ENCODE measurements around the gene GPR162. TPM values are rescaled to one million over a fixed set of nuclear protein-coding genes. Genes with fewer than 3 reads are reported as not detected.

GPR162 gene
- polyA plus RNA-seq, 3 donors, result 15.1 to 81.7 (median 16.0) TPM

- Histone ChIP-seq H3K36me3 (replicated peaks in 1 of 2; ENCODE audit: control insufficient read depth in 1 of 2, insufficient read depth in 2 of 2, low read length in 2 of 2) (peaks cover 68 to 89% of the 10 kb centered on the region in 2 donors), H3K4me3 (replicated peaks in 1 of 3; ENCODE audit: low read depth in 2 of 3, low read length in 3 of 3) (no peak overlapping the region), H3K4me2 (replicated peaks; ENCODE audit: extremely low read depth, low read length, poor library complexity, severe bottlenecking) (no peak overlapping the region), H3K27me3 (ENCODE audit: control insufficient read depth in 2 of 2, insufficient read depth in 2 of 2, low read length in 2 of 2) (no peaks in the 10 kb centered on the region), H2AFZ (ENCODE audit: insufficient read depth, low read depth, low read length, poor library complexity, severe bottlenecking) (no peak overlapping the region), H3K9ac (ENCODE audit: insufficient read depth, low read length, poor library complexity, severe bottlenecking) (no peak overlapping the region), H3K79me2 (ENCODE audit: insufficient read depth, low read length) (peaks cover 29% of the 10 kb centered on the region), H3K9me3 (replicated peaks in 1 of 2; ENCODE audit: control insufficient read depth in 1 of 2, insufficient read depth in 1 of 2, low read length in 2 of 2) (no peaks in the 10 kb centered on the region), H3K27ac (ENCODE audit: low read depth in 1 of 2, low read length in 2 of 2) (no peak overlapping the region), H4K20me1 (ENCODE audit: insufficient read depth, low read length) (peaks cover 87% of the 10 kb centered on the region), H3K4me1 (ENCODE audit: control insufficient read depth in 1 of 2, insufficient read depth in 2 of 2, low read length in 2 of 2) (no peaks in the 10 kb centered on the region)
- Mint-ChIP-seq H3K4me3 (no peak overlapping the region), H3K27ac (peak overlapping the region in 1 of 7 donors; percentile 66), H3K27me3 (ENCODE audit: low read depth in 3 of 3) (peaks cover 0 to 1% (median 0%) of the 10 kb centered on the region in 3 donors), H3K9me3 (peaks cover 0 to 12% (median 3%) of the 10 kb centered on the region in 7 donors), H3K36me3 (peaks cover 72 to 87% of the 10 kb centered on the region in 2 donors), H3K4me1 (peaks cover 7% of the 10 kb centered on the region)
- WGBS (ENCODE audit: insufficient coverage), result 100% methylated on average over 2 of the region's 5 CpGs
- no peak for TF ChIP-seq CTCF (IDR thresholded peaks at IDR 0.05)
- intact Hi-C loops (cut with micrococcal nuclease), result no loop called here
- no peak for DNase-seq
These were observed 22.5 kb upstream of the GPR162 start for GRCh38 chr12:6799147-6799546.

DNA sequence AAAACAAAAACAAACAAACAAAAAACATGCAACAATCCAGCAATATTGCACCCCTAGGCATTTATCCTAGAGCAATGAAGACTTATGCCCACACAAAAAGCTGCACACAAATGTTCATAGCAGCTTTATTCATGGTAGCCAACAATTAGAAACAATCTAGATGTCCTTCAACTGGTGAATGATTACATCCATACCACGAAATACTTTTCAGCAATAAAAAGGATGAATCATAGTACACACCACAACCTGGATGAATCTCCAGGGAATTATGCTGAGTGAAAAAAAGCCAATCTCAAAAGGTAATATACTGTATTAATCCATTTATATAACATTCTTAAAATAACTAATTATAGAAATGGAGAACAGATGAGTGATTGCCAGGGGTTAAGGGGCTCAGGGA lies 14.5 kb upstream of the GPR162 start:
- peaks cover 45 to 68% of the 10 kb centered on the region in 2 donors for H3K36me3 Mint-ChIP-seq
- H3K27me3 Mint-ChIP-seq (ENCODE audit: low read depth in 3 of 3), result no peaks in the 10 kb centered on the region
- no peaks in the 10 kb centered on the region for H3K79me2 ChIP-seq (ENCODE audit: insufficient read depth, low read length)
- H3K27me3 ChIP-seq (ENCODE audit: control insufficient read depth in 2 of 2, insufficient read depth in 2 of 2, low read length in 2 of 2), result no peaks in the 10 kb centered on the region
- H3K36me3 ChIP-seq (replicated peaks in 1 of 2; ENCODE audit: control insufficient read depth in 1 of 2, insufficient read depth in 2 of 2, low read length in 2 of 2), result peaks cover 42 to 55% of the 10 kb centered on the region in 2 donors
- DNase-seq, result no peak
- H3K9me3 ChIP-seq (replicated peaks in 1 of 2; ENCODE audit: control insufficient read depth in 1 of 2, insufficient read depth in 1 of 2, low read length in 2 of 2), result no peaks in the 10 kb centered on the region
- no peak overlapping the region for H3K9ac ChIP-seq (ENCODE audit: insufficient read depth, low read length, poor library complexity, severe bottlenecking)
- H2AFZ ChIP-seq (ENCODE audit: insufficient read depth, low read depth, low read length, poor library complexity, severe bottlenecking), result no peak overlapping the region
- no CpG with 5 or more reads among the region's 1 CpG for WGBS (ENCODE audit: insufficient coverage)
- H3K9me3 Mint-ChIP-seq, result peaks cover 0 to 11% (median 2%) of the 10 kb centered on the region in 7 donors
- H3K4me1 Mint-ChIP-seq, result peaks cover 5% of the 10 kb centered on the region
- TF ChIP-seq CTCF (IDR thresholded peaks at IDR 0.05), result no peak
- H3K27ac Mint-ChIP-seq, result no peak overlapping the region
- no peak overlapping the region for H3K4me2 ChIP-seq (replicated peaks; ENCODE audit: extremely low read depth, low read length, poor library complexity, severe bottlenecking)
- H3K4me1 ChIP-seq (ENCODE audit: control insufficient read depth in 1 of 2, insufficient read depth in 2 of 2, low read length in 2 of 2), result peaks cover 3 to 4% of the 10 kb centered on the region in 2 donors
- no peak overlapping the region for H3K4me3 ChIP-seq (replicated peaks in 1 of 3; ENCODE audit: low read depth in 2 of 3, low read length in 3 of 3)
- peaks cover 66% of the 10 kb centered on the region for H4K20me1 ChIP-seq (ENCODE audit: insufficient read depth, low read length)
- H3K27ac ChIP-seq (ENCODE audit: low read depth in 1 of 2, low read length in 2 of 2), result no peak overlapping the region
- intact Hi-C loops (cut with micrococcal nuclease), result no loop called here
- no peak overlapping the region for H3K4me3 Mint-ChIP-seq

Data from CD14-positive monocyte (primary cell).